IMR-90 (cell line): ENCODE data around the gene CYB5B. TPM values are rescaled to one million over a fixed set of nuclear protein-coding genes. Genes with fewer than 3 reads are reported as not detected.
A peak's percentile ranks its signal among the peaks of the same experiment; 100 is the strongest.

ENCODE experiments used
- ATAC-seq: fragments of 200-7000 bp; cut with Tn5 transposase; 2 replicates; pipeline ENCODE4 v1.9.1; 2020; ENCODE audit warnings: low read depth, mild to moderate bottlenecking, moderate library complexity
- BruUV-seq: library from RNA; stranded (reverse); fragments of 400-500 nt; replicated peaks from 2 replicates; lab custom pipeline; 2021; lab: Mats Ljungman, UMichigan
- CTCF ChIA-PET: fragments of 300-600 bp; formaldehyde crosslinking; extraction: SDS; loops from one replicate; lab custom pipeline; 2021; ENCODE audit warnings: antibody characterized with exemption; lab: Yijun Ruan, JAX
- POLR2A ChIA-PET: fragments of 300-600 bp; sonication (Branson Sonifier 250); formaldehyde crosslinking; loops from one replicate; lab custom pipeline; 2022; ENCODE audit warnings: antibody characterized with exemption; ENCODE audit not compliant: unreplicated experiment; lab: Charles Lee
- DNase-seq: peaks from one replicate; pipeline ENCODE4 v3.0.0; 2013
- H2AFZ ChIP-seq: replicated peaks from 2 replicates; pipeline ENCODE3; 2013; ENCODE audit warnings: low read length, mild to moderate bottlenecking; ENCODE audit not compliant: poor library complexity
- H2AK5ac ChIP-seq: 2 replicates; pipeline ENCODE4 v1.6.1; 2013; ENCODE audit warnings: low read depth, low read length, inconsistent platforms
- H2AK9ac ChIP-seq: replicated peaks from 2 replicates; pipeline ENCODE3; 2013; ENCODE audit warnings: mild to moderate bottlenecking, low read depth, low read length, moderate library complexity; ENCODE audit not compliant: poor library complexity
- H2BK120ac ChIP-seq: 2 replicates; pipeline ENCODE4 v1.6.1; 2013; ENCODE audit warnings: low read depth, low read length, inconsistent platforms
- H2BK15ac ChIP-seq: 3 replicates; pipeline ENCODE4 v1.6.1; 2013; ENCODE audit warnings: low read depth, low read length, inconsistent platforms
- H2BK20ac ChIP-seq: 2 replicates; pipeline ENCODE4 v1.6.1; 2013; ENCODE audit warnings: low read depth, mild to moderate bottlenecking, inconsistent platforms, low read length, moderate library complexity
- H2BK5ac ChIP-seq: 2 replicates; pipeline ENCODE4 v1.6.1; 2013; ENCODE audit warnings: mild to moderate bottlenecking, low read depth, low read length, inconsistent platforms; ENCODE audit not compliant: poor library complexity, severe bottlenecking
- H3K14ac ChIP-seq: replicated peaks from 2 replicates; pipeline ENCODE4 v1.6.1; 2013; ENCODE audit warnings: low read depth, low read length, inconsistent platforms
- H3K18ac ChIP-seq: 2 replicates; pipeline ENCODE4 v1.6.1; 2013; ENCODE audit warnings: low read depth, low read length, control low read depth
- H3K23ac ChIP-seq: 2 replicates; pipeline ENCODE4 v1.6.1; 2013; ENCODE audit warnings: low read depth, low read length, inconsistent platforms
- H3K27ac ChIP-seq: 2 replicates; pipeline ENCODE4 v1.5.1; 2013; ENCODE audit warnings: mild to moderate bottlenecking, control low read depth, low read length; ENCODE audit not compliant: insufficient read depth
- H3K27me3 ChIP-seq: 2 replicates; pipeline ENCODE4 v1.6.1; 2013; ENCODE audit warnings: low read length; ENCODE audit not compliant: control insufficient read depth, insufficient read depth
- H3K36me3 ChIP-seq: 2 replicates; pipeline ENCODE4 v1.6.1; 2013; ENCODE audit warnings: low read length, mixed read lengths; ENCODE audit not compliant: control insufficient read depth, insufficient read depth
- H3K4ac ChIP-seq: 2 replicates; pipeline ENCODE4 v1.6.1; 2013; ENCODE audit warnings: low read depth, low read length, inconsistent platforms
- H3K4me1 ChIP-seq: 2 replicates; pipeline ENCODE4 v1.6.1; 2013; ENCODE audit warnings: low read length, mixed read lengths; ENCODE audit not compliant: control insufficient read depth, insufficient read depth
- H3K4me2 ChIP-seq: 2 replicates; pipeline ENCODE4 v1.6.1; 2013; ENCODE audit warnings: low read depth, mild to moderate bottlenecking, control low read depth, low read length, moderate library complexity
- H3K4me3 ChIP-seq: 2 replicates; pipeline ENCODE4 v1.5.1; 2013; ENCODE audit warnings: low read depth, mild to moderate bottlenecking, control low read depth, low read length, moderate library complexity; ENCODE audit not compliant: insufficient read depth
- H3K56ac ChIP-seq: 2 replicates; pipeline ENCODE4 v1.6.1; 2013; ENCODE audit warnings: low read length, inconsistent platforms; ENCODE audit not compliant: insufficient read depth; ENCODE audit errors: extremely low read depth
- H3K79me1 ChIP-seq, 2 experiments: 2 replicates each; pipeline ENCODE4 v1.6.1; 2013; ENCODE audit warnings: low read length in 2 of 2, inconsistent platforms in 1 of 2, low read depth in 1 of 2
- H3K9ac ChIP-seq: 2 replicates; pipeline ENCODE4 v1.6.1; 2013; ENCODE audit warnings: low read depth, low read length, control low read depth
- H3K9me1 ChIP-seq: 2 replicates; pipeline ENCODE4 v1.6.1; 2013; ENCODE audit warnings: low read length, inconsistent platforms; ENCODE audit not compliant: insufficient read depth
- H3K9me3 ChIP-seq: 2 replicates; pipeline ENCODE4 v1.6.1; 2013; ENCODE audit warnings: low read length; ENCODE audit not compliant: control insufficient read depth, insufficient read depth
- H4K20me1 ChIP-seq: 2 replicates; pipeline ENCODE4 v1.6.1; 2013; ENCODE audit warnings: low read length, inconsistent platforms; ENCODE audit not compliant: insufficient read depth
- H4K5ac ChIP-seq: 2 replicates; pipeline ENCODE4 v1.6.1; 2013; ENCODE audit warnings: mild to moderate bottlenecking, low read depth, low read length, control low read depth
- H4K8ac ChIP-seq, 2 experiments: 2 replicates each; pipeline ENCODE4 v1.6.1; 2013; ENCODE audit warnings: low read depth in 2 of 2, low read length in 2 of 2, control low read depth in 1 of 2, inconsistent platforms in 1 of 2
- H4K91ac ChIP-seq: 2 replicates; pipeline ENCODE4 v1.6.1; 2013; ENCODE audit warnings: low read depth, low read length, inconsistent platforms; ENCODE audit not compliant: insufficient read depth
- BHLHE40 ChIP-seq: fragments of 150-350 bp; IDR thresholded peaks from 2 replicates; pipeline ENCODE4 v1.6.1; 2016; ENCODE audit warnings: mild to moderate bottlenecking, low read depth, low read length
- FOS ChIP-seq: fragments of 150-350 bp; IDR thresholded peaks from 2 replicates; pipeline ENCODE4 v1.6.1; 2016; ENCODE audit warnings: low read depth, low read length
- MAZ ChIP-seq: IDR thresholded peaks from 2 replicates; pipeline ENCODE4 v1.6.1; 2012; ENCODE audit warnings: low read depth, mild to moderate bottlenecking, low read length, improper control_type of control experiment, moderate library complexity, borderline replicate concordance
- NFE2L2 ChIP-seq: fragments of 150-350 bp; IDR thresholded peaks from 2 replicates; pipeline ENCODE4 v1.6.1; 2016; ENCODE audit warnings: low read depth, mild to moderate bottlenecking, low read length
- POLR2A ChIP-seq: IDR thresholded peaks from 2 replicates; pipeline ENCODE4 v1.6.1; 2012; ENCODE audit warnings: mild to moderate bottlenecking, low read depth, low read length
- RAD21 ChIP-seq: IDR thresholded peaks from 2 replicates; pipeline ENCODE4 v1.6.1; 2012; ENCODE audit warnings: low read length, improper control_type of control experiment
- RCOR1 ChIP-seq: IDR thresholded peaks from 2 replicates; pipeline ENCODE4 v1.6.1; 2012; ENCODE audit warnings: mild to moderate bottlenecking, low read length, improper control_type of control experiment; ENCODE audit not compliant: insufficient replicate concordance
- WGBS, 2 experiments: methylation state at CpG; one replicate each; pipeline versions ENCODE4 v1.1.5 to v1.1.7; 2013; ENCODE audit warnings: missing lambda C conversion rate in 2 of 2; ENCODE audit not compliant: insufficient read length in 1 of 2; ENCODE audit errors: extremely low coverage in 2 of 2; 5-methylcytosine and 5-hydroxymethylcytosine counted together
- dilution Hi-C: fragments of 300-500 bp; cut with HindIII; formaldehyde crosslinking; loops from one replicate; pipeline ENCODE4 v1.14.3; 2018; ENCODE audit warnings: low sequenced_read_pairs; ENCODE audit not compliant: unreplicated experiment
- in situ Hi-C: fragments of 300-500 bp; cut with MboI; formaldehyde crosslinking; loops from 3 replicates; pipeline ENCODE4 v1.14.3; 2019; ENCODE audit warnings: low sequenced_read_pairs, inconsistent platforms, mixed read lengths
- intact Hi-C: fragments of 100-400 bp; cut with micrococcal nuclease; formaldehyde crosslinking; loops from 2 replicates; pipeline ENCODE4 v1.10.0; 2022
- polyA plus RNA-seq, 3 experiments: library from polyadenylated mRNA; depleted of rRNA; stranded (reverse); fragments of >200 nt; gene quantifications; 2 replicates each; pipeline ENCODE4 v1.2.3, GENCODE V29; 2012; ENCODE audit warnings: low replicate concordance in 1 of 3
- total RNA-seq: library from RNA; depleted of rRNA; stranded (reverse); fragments of >200 nt; gene quantifications from 2 replicates; pipeline ENCODE4 v1.2.3, GENCODE V29; 2012
- TF ChIP-seq, protein P1 (sequence below): fragments of 150-350 bp; IDR thresholded peaks from 2 replicates; pipeline ENCODE4 v1.6.1; 2017; ENCODE audit warnings: mild to moderate bottlenecking, antibody characterized with exemption, low read length, low read depth

CYB5B gene
- total and polyA plus RNA-seq, 2 of the 4 experiments (the other 2 are of a cell fraction): 100 to 102 TPM

GRCh38 chr16:69399361-69399760 is 25.1 kb upstream of the CYB5B start:
- peaks cover 5% of the 10 kb centered on the region; the same call in 1 of the 2 replicates for H4K20me1 ChIP-seq
- peak overlapping the region; percentile 67 for H2AFZ ChIP-seq
- POLR2A ChIA-PET: no interaction called here
- H3K4me3 ChIP-seq: no peak overlapping the region
- H3K79me1 ChIP-seq: peaks cover 0 to 14% of the 10 kb centered on the region in 2 experiments; a peak in 1 of 4 replicates
- peak overlapping the region in 1 of 2 experiments; percentile 53; a peak in 2 of 4 replicates for H4K8ac ChIP-seq
- peaks cover 15% of the 10 kb centered on the region for H3K4me1 ChIP-seq
- no TSS peak for BruUV-seq
- peak overlapping the region; percentile 41 for H2BK20ac ChIP-seq
- CTCF ChIA-PET: interaction anchor here (1.2 kb wide), 1 partner anchor 43 kb away, joined by 4 read pairs; no protein-coding TSS in a partner anchor
- TF ChIP-seq BHLHE40 (peak; percentile 70), MAZ (no peak), FOS (peak; percentile 40; the same call in 1 of the 2 replicates), NFE2L2 (no peak), POLR2A (no peak), RAD21 (no peak), RCOR1 (no peak)
- TF ChIP-seq, protein P1, sequence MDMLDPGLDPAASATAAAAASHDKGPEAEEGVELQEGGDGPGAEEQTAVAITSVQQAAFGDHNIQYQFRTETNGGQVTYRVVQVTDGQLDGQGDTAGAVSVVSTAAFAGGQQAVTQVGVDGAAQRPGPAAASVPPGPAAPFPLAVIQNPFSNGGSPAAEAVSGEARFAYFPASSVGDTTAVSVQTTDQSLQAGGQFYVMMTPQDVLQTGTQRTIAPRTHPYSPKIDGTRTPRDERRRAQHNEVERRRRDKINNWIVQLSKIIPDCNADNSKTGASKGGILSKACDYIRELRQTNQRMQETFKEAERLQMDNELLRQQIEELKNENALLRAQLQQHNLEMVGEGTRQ: peak; percentile 89
- no peak overlapping the region for H3K18ac ChIP-seq
- no peak overlapping the region; the same call in 2 of the 3 replicates for H2BK15ac ChIP-seq
- 0 out of 2 replicates have a peak overlapping the region, but pooled peaks have one; percentile 6 for H3K23ac ChIP-seq
- H3K27me3 ChIP-seq: no peaks in the 10 kb centered on the region; the same call in 1 of the 2 replicates
- no peak overlapping the region for H3K4me2 ChIP-seq
- no peak overlapping the region for H3K9ac ChIP-seq
- H3K27ac ChIP-seq: 0 out of 2 replicates have a peak overlapping the region, but pooled peaks have one; percentile 12
- dilution Hi-C loops (no loop called here), in situ Hi-C loops (loop anchor here (5.0 to 10.0 kb wide), 2 partner anchors 285 to 353 kb away; partner anchors contain the start of gene NOB1), intact Hi-C loops (loop anchor here (2.0 to 5.0 kb wide), 3 partner anchors 25 to 293 kb away; partner anchors contain the start of gene CYB5B)
- peaks cover 7% of the 10 kb centered on the region; the same call in 1 of the 2 replicates for H3K9me1 ChIP-seq
- DNase-seq: peak; percentile 74
- H2BK120ac ChIP-seq: peak overlapping the region; percentile 60; the same call in 1 of the 2 replicates
- no peak overlapping the region for H2AK9ac ChIP-seq
- peak overlapping the region; percentile 79; the same call in 1 of the 2 replicates for H2AK5ac ChIP-seq
- ATAC-seq: peak; percentile 56
- no peaks in the 10 kb centered on the region for H3K36me3 ChIP-seq
- no peaks in the 10 kb centered on the region for H3K9me3 ChIP-seq
- no peak overlapping the region for H4K91ac ChIP-seq
- H2BK5ac ChIP-seq: no peak overlapping the region
- H3K14ac ChIP-seq: peak overlapping the region; percentile 18
- H4K5ac ChIP-seq: no peak overlapping the region; the same call in 1 of the 2 replicates
- H3K4ac ChIP-seq: peak overlapping the region; percentile 66
- 0% methylated on average over 1 of the region's 3 CpGs; no CpG with 5 or more reads in 1 of the 2 experiments for WGBS, 2 experiments
- no peak overlapping the region for H3K56ac ChIP-seq
